Erythroblast (primary cell): Measurements from ENCODE around the gene PHF1.

Source experiments
- GATA1 ChIP-seq: IDR thresholded peaks from 2 replicates; pipeline ENCODE4 v1.6.1; 2011; ENCODE audit warnings: low read depth, mild to moderate bottlenecking, control low read depth, low read length, moderate library complexity
- POLR2A ChIP-seq: IDR thresholded peaks from 2 replicates; pipeline ENCODE4 v1.6.1; 2011; ENCODE audit warnings: mild to moderate bottlenecking, low read length

GRCh38 chr6:33456156-33456555 is 45.3 kb downstream of the PHF1 start:
- TF ChIP-seq POLR2A = no peak
- no peak for TF ChIP-seq GATA1
